H9 (cell line): ENCODE measurements around the gene ASB18. TPM values are rescaled to one million over a fixed set of nuclear protein-coding genes. Genes with fewer than 3 reads are reported as not detected.

ENCODE experiments used
- DNase-seq: peaks from one replicate; pipeline ENCODE4 v3.0.0-alpha.2; 2017
- H2AFZ ChIP-seq: one replicate; pipeline ENCODE4 v1.6.1; 2013; ENCODE audit warnings: mild to moderate bottlenecking, low read length, control low read depth, moderate library complexity
- H2AK5ac ChIP-seq: 2 replicates; pipeline ENCODE4 v1.6.1; 2013; ENCODE audit warnings: low read length, control low read depth, mixed read lengths; ENCODE audit not compliant: insufficient read length
- H2BK120ac ChIP-seq: one replicate; pipeline ENCODE4 v1.6.1; 2013; ENCODE audit warnings: low read depth, mild to moderate bottlenecking, low read length, control low read depth, inconsistent platforms; ENCODE audit not compliant: poor library complexity, severe bottlenecking
- H2BK12ac ChIP-seq: 2 replicates; pipeline ENCODE4 v1.6.1; 2013; ENCODE audit warnings: low read length, control low read depth, mixed read lengths, low read depth; ENCODE audit not compliant: insufficient read length
- H2BK15ac ChIP-seq: 2 replicates; pipeline ENCODE4 v1.6.1; 2013; ENCODE audit warnings: low read depth, low read length, control low read depth
- H2BK20ac ChIP-seq: one replicate; pipeline ENCODE4 v1.6.1; 2013; ENCODE audit warnings: low read depth, mild to moderate bottlenecking, low read length, control low read depth, inconsistent platforms; ENCODE audit not compliant: poor library complexity, severe bottlenecking
- H2BK5ac ChIP-seq: 2 replicates; pipeline ENCODE4 v1.6.1; 2013; ENCODE audit warnings: low read length, control low read depth, mixed read lengths; ENCODE audit not compliant: insufficient read length
- H3K14ac ChIP-seq: 2 replicates; pipeline ENCODE4 v1.6.1; 2013; ENCODE audit warnings: low read length, control low read depth; ENCODE audit not compliant: insufficient read depth
- H3K18ac ChIP-seq: 2 replicates; pipeline ENCODE4 v1.6.1; 2013; ENCODE audit warnings: low read depth, mild to moderate bottlenecking, mixed read lengths, low read length, control low read depth; ENCODE audit not compliant: insufficient read length
- H3K23ac ChIP-seq: 2 replicates; pipeline ENCODE4 v1.6.1; 2013; ENCODE audit warnings: low read length, control low read depth, mixed read lengths, low read depth; ENCODE audit not compliant: insufficient read length
- H3K23me2 ChIP-seq: 2 replicates; pipeline ENCODE4 v1.6.1; 2013; ENCODE audit warnings: low read depth, mild to moderate bottlenecking, mixed read lengths, low read length, control low read depth; ENCODE audit not compliant: insufficient read length, poor library complexity, severe bottlenecking
- H3K27ac ChIP-seq: 2 replicates; pipeline ENCODE4 v1.5.1; 2013; ENCODE audit warnings: low read length, control low read depth, mixed read lengths, low read depth; ENCODE audit not compliant: insufficient read length
- H3K27me3 ChIP-seq: 2 replicates; pipeline ENCODE4 v1.6.1; 2013; ENCODE audit warnings: low read length, control low read depth, inconsistent platforms; ENCODE audit not compliant: insufficient read depth
- H3K4ac ChIP-seq: 2 replicates; pipeline ENCODE4 v1.6.1; 2013; ENCODE audit warnings: low read depth, mild to moderate bottlenecking, control low read depth, inconsistent platforms, low read length, moderate library complexity
- H3K4me1 ChIP-seq: 2 replicates; pipeline ENCODE4 v1.6.1; 2013; ENCODE audit warnings: low read length, control low read depth, inconsistent platforms; ENCODE audit not compliant: insufficient read depth
- H3K4me2 ChIP-seq: 2 replicates; pipeline ENCODE4 v1.6.1; 2013; ENCODE audit warnings: low read length, control low read depth, mixed read lengths; ENCODE audit not compliant: insufficient read length, insufficient read depth
- H3K56ac ChIP-seq: 2 replicates; pipeline ENCODE4 v1.6.1; 2013; ENCODE audit warnings: low read depth, mild to moderate bottlenecking, mixed read lengths, low read length, control low read depth; ENCODE audit not compliant: insufficient read length
- H3K79me1 ChIP-seq: 2 replicates; pipeline ENCODE4 v1.6.1; 2013; ENCODE audit warnings: low read depth, mild to moderate bottlenecking, moderate library complexity, low read length, control low read depth, inconsistent platforms; ENCODE audit not compliant: insufficient read depth, poor library complexity, severe bottlenecking
- H3K79me2 ChIP-seq: 2 replicates; pipeline ENCODE4 v1.6.1; 2013; ENCODE audit warnings: low read length, control low read depth, inconsistent platforms; ENCODE audit not compliant: insufficient read depth
- H3K9ac ChIP-seq: 2 replicates; pipeline ENCODE4 v1.6.1; 2013; ENCODE audit warnings: low read length, control low read depth, mixed read lengths; ENCODE audit not compliant: insufficient read length; ENCODE audit errors: extremely low read depth
- H3K9me3 ChIP-seq: one replicate; pipeline ENCODE4 v1.6.1; 2013; ENCODE audit warnings: low read depth, low read length, inconsistent platforms; ENCODE audit not compliant: control insufficient read depth
- H3T11ph ChIP-seq: one replicate; pipeline ENCODE4 v1.6.1; 2013; ENCODE audit warnings: mild to moderate bottlenecking, low read length, control low read depth, inconsistent platforms
- H4K20me1 ChIP-seq: one replicate; pipeline ENCODE4 v1.6.1; 2013; ENCODE audit not compliant: control insufficient read depth, insufficient read length, insufficient read depth
- H4K5ac ChIP-seq: 2 replicates; pipeline ENCODE4 v1.6.1; 2013; ENCODE audit warnings: low read depth, mild to moderate bottlenecking, mixed read lengths, low read length, control low read depth; ENCODE audit not compliant: insufficient read length
- H4K8ac ChIP-seq: replicated peaks from 2 replicates; pipeline ENCODE4 v1.6.1; 2013; ENCODE audit warnings: low read length, control low read depth, mixed read lengths, low read depth; ENCODE audit not compliant: insufficient read length
- H4K91ac ChIP-seq: 2 replicates; pipeline ENCODE4 v1.6.1; 2013; ENCODE audit warnings: low read depth, mild to moderate bottlenecking, moderate library complexity, mixed read lengths, low read length, control low read depth; ENCODE audit not compliant: insufficient read length
- H3K27ac Mint-ChIP-seq, 3 experiments: 2 replicates in 2 of 3; 3 replicates in 1 of 3; pipeline ENCODE4 v1.8.0; 2020 to 2021; ENCODE audit warnings: mixed read lengths in 3 of 3, mild to moderate bottlenecking in 1 of 3, moderate library complexity in 1 of 3
- H3K27me3 Mint-ChIP-seq: 2 replicates; pipeline ENCODE4 v1.8.0; 2021; ENCODE audit warnings: low read depth, mild to moderate bottlenecking, moderate library complexity, mixed read lengths
- H3K36me3 Mint-ChIP-seq, 3 experiments: 2 replicates in 2 of 3; 3 replicates in 1 of 3; pipeline ENCODE4 v1.8.0; 2020 to 2021; ENCODE audit warnings: low read depth in 3 of 3, mixed read lengths in 3 of 3; ENCODE audit not compliant: insufficient read depth in 1 of 3
- H3K4me1 Mint-ChIP-seq, 2 experiments: 2 replicates each; pipeline ENCODE4 v1.8.0; 2020; ENCODE audit warnings: mixed read lengths in 2 of 2
- H3K4me3 Mint-ChIP-seq, 2 experiments: 2 replicates in 1 of 2; 3 replicates in 1 of 2; pipeline ENCODE4 v1.8.0; 2020 to 2021; ENCODE audit warnings: mild to moderate bottlenecking in 2 of 2, mixed read lengths in 2 of 2, moderate library complexity in 1 of 2
- H3K9me3 Mint-ChIP-seq, 2 experiments: 2 replicates in 1 of 2; 3 replicates in 1 of 2; pipeline ENCODE4 v1.8.0; 2020; ENCODE audit warnings: mild to moderate bottlenecking in 2 of 2, mixed read lengths in 2 of 2, moderate library complexity in 1 of 2
- WGBS: extraction: QIAGEN DNeasy Blood & Tissue Kit; methylation state at CpG from one replicate; pipeline ENCODE4 v1.1.7; 2013; ENCODE audit warnings: missing lambda C conversion rate, low lambda C conversion rate, mixed read lengths; ENCODE audit not compliant: insufficient read length; ENCODE audit errors: extremely low coverage; 5-methylcytosine and 5-hydroxymethylcytosine counted together
- total RNA-seq: library from RNA; stranded (reverse); gene quantifications from 2 replicates; pipeline ENCODE4 v1.2.1, GENCODE V29; 2021
- TF ChIP-seq, protein P1 (sequence below): fragments of 200-600 bp; sonication (generic); conservative IDR thresholded peaks from 3 replicates; pipeline ENCODE4 v1.8.0; 2021; ENCODE audit warnings: antibody characterized with exemption, mild to moderate bottlenecking

The ASB18 gene
- total RNA-seq, 1 experiment from 2014 or later: not detected

DNA sequence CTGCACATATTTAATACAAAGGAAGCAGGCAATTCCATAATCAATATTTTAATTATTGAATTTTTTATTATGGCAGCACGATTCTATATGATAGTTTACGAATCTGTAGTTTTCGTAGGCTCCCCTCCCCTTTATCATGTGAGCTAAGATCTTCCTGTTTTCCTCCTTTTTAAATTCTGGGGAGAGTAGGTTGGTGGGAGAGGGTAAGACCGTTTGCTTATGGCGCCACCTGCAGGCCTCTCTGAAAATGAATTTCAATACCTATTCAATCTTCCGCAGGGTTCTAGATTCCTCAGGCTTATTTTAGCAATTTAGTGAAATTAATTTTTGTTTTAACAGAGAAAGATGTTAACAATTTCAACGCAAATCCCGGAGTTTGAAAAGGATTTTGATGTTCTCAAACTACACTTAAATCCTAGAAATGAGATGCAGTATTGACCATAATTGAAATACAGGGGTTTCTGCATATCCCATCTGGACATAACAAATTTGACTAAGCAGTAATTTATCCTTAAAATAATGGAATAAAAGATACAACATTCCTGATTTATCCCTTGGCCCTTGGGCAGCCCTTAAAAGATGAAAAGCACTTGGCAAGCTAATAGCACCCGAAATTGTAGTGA is 83.3 kb downstream of the ASB18 start:
- no peak overlapping the region for H3K9ac ChIP-seq

More for the DNA sequence above, 83.3 kb downstream of the ASB18 start:
- no peak overlapping the region for H3K27ac ChIP-seq
- TF ChIP-seq, protein P1, sequence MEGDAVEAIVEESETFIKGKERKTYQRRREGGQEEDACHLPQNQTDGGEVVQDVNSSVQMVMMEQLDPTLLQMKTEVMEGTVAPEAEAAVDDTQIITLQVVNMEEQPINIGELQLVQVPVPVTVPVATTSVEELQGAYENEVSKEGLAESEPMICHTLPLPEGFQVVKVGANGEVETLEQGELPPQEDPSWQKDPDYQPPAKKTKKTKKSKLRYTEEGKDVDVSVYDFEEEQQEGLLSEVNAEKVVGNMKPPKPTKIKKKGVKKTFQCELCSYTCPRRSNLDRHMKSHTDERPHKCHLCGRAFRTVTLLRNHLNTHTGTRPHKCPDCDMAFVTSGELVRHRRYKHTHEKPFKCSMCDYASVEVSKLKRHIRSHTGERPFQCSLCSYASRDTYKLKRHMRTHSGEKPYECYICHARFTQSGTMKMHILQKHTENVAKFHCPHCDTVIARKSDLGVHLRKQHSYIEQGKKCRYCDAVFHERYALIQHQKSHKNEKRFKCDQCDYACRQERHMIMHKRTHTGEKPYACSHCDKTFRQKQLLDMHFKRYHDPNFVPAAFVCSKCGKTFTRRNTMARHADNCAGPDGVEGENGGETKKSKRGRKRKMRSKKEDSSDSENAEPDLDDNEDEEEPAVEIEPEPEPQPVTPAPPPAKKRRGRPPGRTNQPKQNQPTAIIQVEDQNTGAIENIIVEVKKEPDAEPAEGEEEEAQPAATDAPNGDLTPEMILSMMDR: peak; percentile 91
- no peak overlapping the region for H2BK15ac ChIP-seq
- no peaks in the 10 kb centered on the region for H3K9me3 ChIP-seq
- no peak overlapping the region for H3K14ac ChIP-seq
- H3K4me2 ChIP-seq: no peak overlapping the region
- H3K4me1 ChIP-seq: no peaks in the 10 kb centered on the region
- H4K8ac ChIP-seq: no peak overlapping the region
- Mint-ChIP-seq H3K4me1 (peaks cover 11 to 24% of the 10 kb centered on the region in 2 experiments), H3K4me3 (no peak overlapping the region), H3K27ac (no peak overlapping the region), H3K36me3 (peaks cover 0 to 4% (median 0%) of the 10 kb centered on the region in 3 experiments; a peak in 2 of 7 replicates), H3K9me3 (peaks cover 15 to 18% of the 10 kb centered on the region in 2 experiments), H3K27me3 (peaks cover 88% of the 10 kb centered on the region)
- no peak overlapping the region for H3K4ac ChIP-seq
- no peak overlapping the region for H4K91ac ChIP-seq
- H3T11ph ChIP-seq: no peak overlapping the region
- no peak overlapping the region for H2BK20ac ChIP-seq
- H2AK5ac ChIP-seq: no peak overlapping the region
- no peaks in the 10 kb centered on the region for H3K79me1 ChIP-seq
- no peak overlapping the region for H4K5ac ChIP-seq
- H3K18ac ChIP-seq: no peak overlapping the region
- H3K79me2 ChIP-seq: no peaks in the 10 kb centered on the region
- H2AFZ ChIP-seq: no peak overlapping the region
- H2BK5ac ChIP-seq: no peak overlapping the region
- H3K23me2 ChIP-seq: peaks cover 12% of the 10 kb centered on the region
- peaks cover 2% of the 10 kb centered on the region; the same call in 1 of the 2 replicates for H3K27me3 ChIP-seq
- WGBS: no CpG with 5 or more reads among the region's 9 CpGs
- H4K20me1 ChIP-seq: no peaks in the 10 kb centered on the region
- DNase-seq: peak; percentile 63
- no peak overlapping the region for H2BK12ac ChIP-seq
- no peak overlapping the region for H3K23ac ChIP-seq
- no peak overlapping the region for H2BK120ac ChIP-seq
- H3K56ac ChIP-seq: no peak overlapping the region
